Daoy (cell line): ENCODE measurements around the gene DCPS. TPM values are rescaled to one million over a fixed set of nuclear protein-coding genes. Genes with fewer than 3 reads are reported as not detected.
"Not testable (repeated sequence)": the region's sequence is repeated elsewhere in the genome, so short reads cannot be mapped to it uniquely, and the experiment has no call there.

Source experiments
- DNase-seq: peaks from one replicate; pipeline ENCODE4 v3.0.0-alpha.2; 2015; ENCODE audit warnings: low read depth
- total RNA-seq: library from RNA; depleted of rRNA; stranded (reverse); fragments of >200 nt; shearing (Covaris generic); gene quantifications from 2 replicates; pipeline ENCODE4 v1.2.3, GENCODE V29; 2014

DCPS gene
- total RNA-seq, 1 experiment from 2014 or later, result 19.3 TPM

GRCh38 chr11:126344141-126345080 lies 40.6 kb downstream of the DCPS start:
- DNase-seq, result no peak

GRCh38 chr11:126345283-126345682 lies 41.4 kb downstream of the DCPS start:
- DNase-seq, result no peak

GRCh38 chr11:126345759-126346585 lies 42.1 kb downstream of the DCPS start:
- peak; percentile 71 for DNase-seq

GRCh38 chr11:126346586-126346940 lies 42.7 kb downstream of the DCPS start:
- no peak for DNase-seq

GRCh38 chr11:126346946-126347345 lies 43.1 kb downstream of the DCPS start:
- not testable (repeated sequence) for DNase-seq

- DNase-seq, result no peak
Measured at GRCh38 chr11:126347751-126348668, 44.1 kb downstream of the DCPS start.

- DNase-seq, result peak; percentile 47
Measured at GRCh38 chr11:126348806-126349582, 45.1 kb downstream of the DCPS start.

- no peak for DNase-seq
Measured at GRCh38 chr11:126350836-126351235, 47.0 kb downstream of the DCPS start.

- DNase-seq, result no peak
Measured at GRCh38 chr11:126352163-126352562, 48.3 kb downstream of the DCPS start.

- DNase-seq, result peak; percentile 86
Measured at GRCh38 chr11:126352934-126353801, 49.3 kb downstream of the DCPS start.

- DNase-seq, result no peak
Measured at GRCh38 chr11:126354631-126355323, 50.9 kb downstream of the DCPS start.

GRCh38 chr11:126355324-126355925 lies 51.6 kb downstream of the DCPS start, which contains the start of gene ST3GAL4:
Gene ST3GAL4 (plus strand): TSS chr11:126355686. CDS start chr11:126406156, 50,470 bp downstream.
- peak; percentile 84 for DNase-seq

GRCh38 chr11:126355926-126356897 lies 52.4 kb downstream of the DCPS start:
- peak; percentile 52 for DNase-seq

- DNase-seq, result no peak
Measured at GRCh38 chr11:126357055-126357962, 53.4 kb downstream of the DCPS start.

- DNase-seq, result no peak
Measured at GRCh38 chr11:126357969-126358762, 54.3 kb downstream of the DCPS start.
